22Rv1 (cell line): ENCODE measurements around the gene DCDC2B.

ENCODE experiments used
- ZFX ChIP-seq: fragments of 450-650 bp; IDR thresholded peaks from 2 replicates; pipeline ENCODE4 v1.6.1; 2017; ENCODE audit warnings: antibody characterized with exemption, borderline replicate concordance
- TF ChIP-seq, protein P1 (sequence below): fragments of 450-650 bp; IDR thresholded peaks from 2 replicates; pipeline ENCODE4 v1.5.1; 2017; ENCODE audit warnings: mild to moderate bottlenecking

DNA sequence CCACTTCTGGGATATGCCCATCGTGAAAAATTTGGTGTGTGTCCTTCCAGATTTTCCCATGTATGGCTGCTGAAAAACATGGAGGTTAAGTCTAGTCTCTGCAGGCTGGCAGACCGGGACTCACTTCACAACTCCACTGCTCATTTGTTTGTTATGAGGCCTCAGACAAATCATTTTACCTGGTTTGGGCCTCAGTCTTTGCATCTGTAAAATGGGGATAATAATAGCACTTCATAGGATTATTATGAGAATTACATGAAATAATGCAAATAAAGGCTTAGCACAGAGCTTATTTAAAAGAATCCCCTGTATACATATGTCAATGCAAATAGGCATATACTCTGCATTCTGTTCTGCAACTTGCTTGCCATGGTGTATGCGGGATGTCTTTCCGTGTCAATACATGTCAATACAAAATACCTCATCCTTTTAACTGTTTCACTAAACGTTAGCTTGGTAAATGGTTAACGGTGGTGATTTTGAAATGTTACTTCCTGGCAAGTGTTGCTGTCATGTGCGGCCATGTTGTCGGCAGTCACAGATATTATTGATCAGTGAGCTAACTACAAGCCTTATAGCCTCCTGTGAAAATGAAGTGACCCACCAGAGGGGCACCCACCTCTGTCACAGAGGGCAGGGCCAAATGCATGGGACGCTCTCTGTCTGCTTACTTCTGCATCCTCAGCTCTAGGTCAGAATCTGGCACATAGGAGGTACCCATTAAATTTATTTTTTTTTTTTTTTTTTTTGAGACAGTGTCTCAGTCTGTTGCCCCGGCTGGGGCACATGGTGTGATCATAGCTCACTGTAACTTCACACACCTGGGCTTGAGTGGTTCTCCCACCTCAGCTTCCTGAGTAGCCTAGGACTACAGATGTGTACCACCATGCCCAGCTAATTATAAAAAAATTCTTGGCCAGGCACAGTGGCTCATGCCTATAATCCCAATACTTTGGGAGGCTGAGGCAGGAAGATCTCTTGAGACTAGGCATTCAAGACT is 46.5 kb downstream of the DCDC2B start:
- TF ChIP-seq, protein P1, sequence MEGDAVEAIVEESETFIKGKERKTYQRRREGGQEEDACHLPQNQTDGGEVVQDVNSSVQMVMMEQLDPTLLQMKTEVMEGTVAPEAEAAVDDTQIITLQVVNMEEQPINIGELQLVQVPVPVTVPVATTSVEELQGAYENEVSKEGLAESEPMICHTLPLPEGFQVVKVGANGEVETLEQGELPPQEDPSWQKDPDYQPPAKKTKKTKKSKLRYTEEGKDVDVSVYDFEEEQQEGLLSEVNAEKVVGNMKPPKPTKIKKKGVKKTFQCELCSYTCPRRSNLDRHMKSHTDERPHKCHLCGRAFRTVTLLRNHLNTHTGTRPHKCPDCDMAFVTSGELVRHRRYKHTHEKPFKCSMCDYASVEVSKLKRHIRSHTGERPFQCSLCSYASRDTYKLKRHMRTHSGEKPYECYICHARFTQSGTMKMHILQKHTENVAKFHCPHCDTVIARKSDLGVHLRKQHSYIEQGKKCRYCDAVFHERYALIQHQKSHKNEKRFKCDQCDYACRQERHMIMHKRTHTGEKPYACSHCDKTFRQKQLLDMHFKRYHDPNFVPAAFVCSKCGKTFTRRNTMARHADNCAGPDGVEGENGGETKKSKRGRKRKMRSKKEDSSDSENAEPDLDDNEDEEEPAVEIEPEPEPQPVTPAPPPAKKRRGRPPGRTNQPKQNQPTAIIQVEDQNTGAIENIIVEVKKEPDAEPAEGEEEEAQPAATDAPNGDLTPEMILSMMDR, result no peak
- no peak for TF ChIP-seq ZFX
